ENCODE data around the gene SERPINA4. TPM values are rescaled to one million over a fixed set of nuclear protein-coding genes. Genes with fewer than 3 reads are reported as not detected.

SERPINA4 gene, protein sequence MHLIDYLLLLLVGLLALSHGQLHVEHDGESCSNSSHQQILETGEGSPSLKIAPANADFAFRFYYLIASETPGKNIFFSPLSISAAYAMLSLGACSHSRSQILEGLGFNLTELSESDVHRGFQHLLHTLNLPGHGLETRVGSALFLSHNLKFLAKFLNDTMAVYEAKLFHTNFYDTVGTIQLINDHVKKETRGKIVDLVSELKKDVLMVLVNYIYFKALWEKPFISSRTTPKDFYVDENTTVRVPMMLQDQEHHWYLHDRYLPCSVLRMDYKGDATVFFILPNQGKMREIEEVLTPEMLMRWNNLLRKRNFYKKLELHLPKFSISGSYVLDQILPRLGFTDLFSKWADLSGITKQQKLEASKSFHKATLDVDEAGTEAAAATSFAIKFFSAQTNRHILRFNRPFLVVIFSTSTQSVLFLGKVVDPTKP
- not detected in 2 replicates for total RNA-seq (ENCODE audit: low replicate concordance)

DNA sequence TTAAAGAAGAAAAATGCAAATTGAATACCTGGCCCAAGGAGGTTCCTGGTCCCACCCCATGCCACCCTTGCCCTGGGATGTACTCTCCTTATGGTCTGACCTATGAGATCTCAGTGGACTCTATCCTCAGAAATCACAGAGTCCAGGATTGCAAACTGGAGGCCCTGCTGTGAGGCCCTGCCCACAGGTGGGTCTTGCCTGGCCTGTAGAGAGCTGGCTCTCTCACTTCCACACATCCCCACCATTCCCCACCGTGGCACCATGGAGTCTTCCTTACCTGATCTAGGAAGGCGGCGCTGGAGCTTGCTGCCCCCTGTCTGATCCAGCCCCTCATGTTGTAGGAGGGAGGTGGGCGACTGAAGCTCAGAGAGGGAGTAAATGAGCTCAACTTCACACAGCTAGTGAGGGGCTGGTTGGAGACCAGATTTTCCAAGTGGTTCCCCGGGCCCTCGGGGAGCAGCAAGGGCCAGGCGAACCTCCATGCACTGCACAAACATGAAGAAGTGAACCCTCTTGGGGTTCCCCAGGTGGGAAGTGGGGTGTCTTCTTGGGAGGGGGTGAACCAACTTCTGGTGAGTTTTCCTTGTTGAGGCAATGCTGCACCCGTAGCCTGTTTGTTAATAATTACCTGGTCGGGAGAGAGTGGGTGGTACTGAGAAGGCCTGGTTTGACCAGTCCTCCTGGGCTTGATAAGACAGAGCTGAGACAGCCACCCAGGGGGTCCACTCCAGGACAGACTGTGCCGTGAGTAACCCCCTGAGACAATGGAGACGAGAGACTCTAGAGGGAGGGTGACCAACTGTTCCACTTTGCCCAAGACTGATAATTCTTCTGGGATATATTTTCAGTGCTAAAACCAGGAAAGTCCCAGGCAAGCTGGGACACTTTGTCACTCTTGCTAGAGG, at the start of gene SERPINA4:
TSS of gene SERPINA4 (plus strand) at position 692 of the 905 bp plus-strand sequence. CDS start 2,041 bp downstream, outside the sequence.
- TF ChIP-seq, protein P1, sequence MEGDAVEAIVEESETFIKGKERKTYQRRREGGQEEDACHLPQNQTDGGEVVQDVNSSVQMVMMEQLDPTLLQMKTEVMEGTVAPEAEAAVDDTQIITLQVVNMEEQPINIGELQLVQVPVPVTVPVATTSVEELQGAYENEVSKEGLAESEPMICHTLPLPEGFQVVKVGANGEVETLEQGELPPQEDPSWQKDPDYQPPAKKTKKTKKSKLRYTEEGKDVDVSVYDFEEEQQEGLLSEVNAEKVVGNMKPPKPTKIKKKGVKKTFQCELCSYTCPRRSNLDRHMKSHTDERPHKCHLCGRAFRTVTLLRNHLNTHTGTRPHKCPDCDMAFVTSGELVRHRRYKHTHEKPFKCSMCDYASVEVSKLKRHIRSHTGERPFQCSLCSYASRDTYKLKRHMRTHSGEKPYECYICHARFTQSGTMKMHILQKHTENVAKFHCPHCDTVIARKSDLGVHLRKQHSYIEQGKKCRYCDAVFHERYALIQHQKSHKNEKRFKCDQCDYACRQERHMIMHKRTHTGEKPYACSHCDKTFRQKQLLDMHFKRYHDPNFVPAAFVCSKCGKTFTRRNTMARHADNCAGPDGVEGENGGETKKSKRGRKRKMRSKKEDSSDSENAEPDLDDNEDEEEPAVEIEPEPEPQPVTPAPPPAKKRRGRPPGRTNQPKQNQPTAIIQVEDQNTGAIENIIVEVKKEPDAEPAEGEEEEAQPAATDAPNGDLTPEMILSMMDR (IDR thresholded peaks at IDR 0.05; ENCODE audit: insufficient read depth, low read length) = no peak
- DNase-seq (ENCODE audit: low read depth) = no peak
- no peak within 1 kb of the TSS for H3K4me3 ChIP-seq (ENCODE audit: low read depth, low read length)

DNA sequence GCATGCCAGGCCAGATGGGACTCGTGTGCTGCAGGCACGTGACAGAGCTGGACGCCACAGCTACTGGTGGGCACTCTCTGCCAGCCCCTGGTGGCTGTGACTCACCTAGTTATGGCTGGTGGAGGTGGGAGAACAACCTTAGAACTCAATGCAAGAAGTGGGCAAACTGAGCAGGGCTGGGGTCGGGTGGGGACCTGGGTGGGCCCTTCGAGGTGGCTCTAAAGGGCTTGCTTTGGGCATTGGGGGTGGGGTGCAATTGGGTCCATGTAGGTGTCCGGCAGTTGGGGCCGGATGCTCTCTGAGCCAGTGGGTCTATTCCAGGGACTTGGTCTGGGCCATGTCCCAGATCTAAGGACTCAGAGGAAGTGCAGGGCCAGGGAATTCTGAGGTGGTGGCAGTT, 46.9 kb upstream of the SERPINA4 start:
- no peak overlapping the region for H3K4me3 ChIP-seq (ENCODE audit: low read depth, low read length)
- TF ChIP-seq, protein P1 (IDR thresholded peaks at IDR 0.05; ENCODE audit: insufficient read depth, low read length) = no peak
- DNase-seq (ENCODE audit: low read depth) = no peak

DNA sequence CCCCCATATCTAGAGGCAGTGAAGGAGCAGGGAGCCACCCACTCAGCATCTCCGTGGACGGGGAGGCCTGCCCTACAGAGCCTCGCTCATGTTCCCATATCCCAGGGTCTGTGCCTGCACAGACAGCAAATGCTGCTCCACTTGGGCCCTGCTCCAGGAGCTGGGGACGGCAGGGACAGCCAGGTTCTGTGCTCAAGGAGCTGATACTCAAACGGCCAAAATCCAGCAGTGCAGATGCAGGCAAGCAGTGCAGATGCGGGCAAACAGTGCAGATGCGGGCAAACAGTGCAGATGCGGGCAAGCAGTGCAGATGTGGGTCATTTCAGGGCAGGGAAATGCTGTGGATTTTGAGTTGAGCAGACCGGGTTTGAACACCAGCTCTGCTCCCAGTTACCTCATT, 45.8 kb upstream of the SERPINA4 start:
- TF ChIP-seq, protein P1 (IDR thresholded peaks at IDR 0.05; ENCODE audit: insufficient read depth, low read length) = no peak
- no peak overlapping the region for H3K4me3 ChIP-seq (ENCODE audit: low read depth, low read length)
- no peak for DNase-seq (ENCODE audit: low read depth)

DNA sequence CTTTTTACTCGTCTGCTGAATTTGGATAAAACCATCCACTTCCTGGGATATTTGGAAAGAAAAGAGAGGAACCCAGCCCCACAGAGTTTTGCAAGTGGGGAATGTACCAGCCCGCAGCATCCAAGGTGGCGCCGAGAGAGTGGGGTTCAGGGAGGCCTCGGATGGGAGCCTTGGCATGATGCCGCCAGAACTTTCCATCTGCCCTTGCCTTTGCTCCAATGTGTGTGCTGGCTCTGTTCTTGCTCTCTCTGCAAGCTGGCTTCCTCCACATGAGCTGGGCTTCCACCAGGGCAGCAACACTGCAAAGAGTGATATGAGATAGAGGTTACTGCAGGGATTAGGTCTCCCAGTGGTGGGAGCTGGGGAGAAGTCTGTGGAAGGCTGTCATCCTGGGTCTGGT, 45.4 kb upstream of the SERPINA4 start:
- DNase-seq (ENCODE audit: low read depth) = no peak

DNA sequence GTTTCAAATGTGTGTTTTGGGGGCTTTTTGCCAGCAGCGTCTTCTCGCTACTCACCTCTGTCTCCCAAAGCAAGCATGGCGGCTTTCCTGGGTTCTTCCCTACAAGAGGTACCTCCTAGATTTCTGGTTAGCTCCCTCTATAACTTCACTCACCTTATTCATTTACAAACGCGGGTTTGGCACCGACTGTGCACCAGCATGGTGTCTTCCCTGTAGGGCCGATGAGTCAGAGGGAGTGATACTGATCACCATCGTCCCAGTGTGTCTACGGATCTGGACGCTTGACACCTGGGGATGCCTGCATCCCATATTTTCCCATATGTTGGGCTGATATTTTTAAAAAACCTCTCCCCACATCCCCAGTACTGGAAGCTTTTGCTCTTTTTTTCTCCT, 44.0 kb upstream of the SERPINA4 start:
- H3K4me3 ChIP-seq (ENCODE audit: low read depth, low read length) = no peak overlapping the region
- TF ChIP-seq, protein P1 (IDR thresholded peaks at IDR 0.05; ENCODE audit: insufficient read depth, low read length) = no peak
- DNase-seq (ENCODE audit: low read depth) = no peak

More for the DNA sequence above, 45.4 kb upstream of the SERPINA4 start:
- H3K4me3 ChIP-seq (ENCODE audit: low read depth, low read length) = no peak overlapping the region
- TF ChIP-seq, protein P1 (IDR thresholded peaks at IDR 0.05; ENCODE audit: insufficient read depth, low read length) = no peak

DNA sequence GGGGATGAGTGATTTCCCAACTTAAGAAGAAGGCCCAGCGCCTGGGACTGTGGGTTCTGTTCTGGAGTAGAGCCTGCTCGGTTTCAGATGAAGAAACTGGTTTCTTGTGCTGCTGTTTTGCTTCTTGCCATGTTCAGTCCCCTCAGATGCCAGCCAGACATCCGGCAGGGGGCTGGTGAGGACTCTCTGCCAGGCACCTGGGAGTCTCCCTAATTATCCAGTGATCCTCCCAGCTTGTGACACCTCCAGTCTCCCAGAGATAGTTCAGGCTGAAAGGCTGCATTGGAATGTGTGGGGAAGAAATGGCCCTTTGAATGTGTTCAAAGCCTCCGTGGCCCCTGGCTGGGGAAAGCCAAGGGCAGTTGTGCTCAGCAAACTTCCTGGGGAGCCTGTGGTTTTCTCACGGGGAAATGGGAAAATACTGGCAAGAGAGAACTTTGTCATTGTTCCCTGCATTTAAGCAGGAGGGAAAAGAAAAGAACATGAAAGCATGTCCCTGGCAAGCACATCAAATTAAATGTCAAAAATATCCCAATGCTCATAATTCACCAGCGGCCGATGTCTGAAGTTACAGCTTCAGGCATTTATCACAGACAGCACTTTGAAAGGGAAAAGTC, 43.5 kb upstream of the SERPINA4 start:
- no peak overlapping the region for H3K4me3 ChIP-seq (ENCODE audit: low read depth, low read length)
- TF ChIP-seq, protein P1 (IDR thresholded peaks at IDR 0.05; ENCODE audit: insufficient read depth, low read length) = no peak
- no peak for DNase-seq (ENCODE audit: low read depth)
